OCI-LY7 (cell line): ENCODE data around the gene BCL11A. TPM values are rescaled to one million over a fixed set of nuclear protein-coding genes. Genes with fewer than 3 reads are reported as not detected.

ENCODE experiments used
- BruUV-seq: library from RNA; stranded (reverse); fragments of 400-500 nt; replicated peaks from 2 replicates; lab custom pipeline; 2021; lab: Mats Ljungman, UMichigan
- CTCF ChIA-PET: fragments of 300-600 bp; sonication (Branson Sonifier 250); formaldehyde crosslinking; loops from one replicate; lab custom pipeline; 2022; ENCODE audit warnings: antibody characterized with exemption; ENCODE audit not compliant: unreplicated experiment; lab: Charles Lee
- POLR2A ChIA-PET: fragments of 300-600 bp; sonication (Branson Sonifier 250); formaldehyde crosslinking; loops from one replicate; lab custom pipeline; 2022; ENCODE audit warnings: antibody characterized with exemption; lab: Charles Lee
- DNase-seq: peaks from one replicate; pipeline ENCODE4 v3.0.0-alpha.2; 2015; ENCODE audit warnings: low spot score
- H2AFZ ChIP-seq: fragments of 200-600 bp; sonication (generic), shearing (Covaris generic); 2 replicates; pipeline ENCODE4 v1.6.1; 2014; ENCODE audit warnings: mild to moderate bottlenecking, antibody characterized with exemption, low read length, moderate library complexity
- H3K27ac ChIP-seq: fragments of 200-600 bp; sonication (generic); 2 replicates; pipeline ENCODE4 v1.5.1; 2014; ENCODE audit warnings: mixed run types, low read depth, mild to moderate bottlenecking, moderate library complexity, low read length, inconsistent platforms; ENCODE audit not compliant: poor library complexity, severe bottlenecking
- H3K36me3 ChIP-seq: fragments of 200-600 bp; sonication (generic); 2 replicates; pipeline ENCODE4 v1.6.1; 2014; ENCODE audit warnings: mild to moderate bottlenecking, antibody characterized with exemption, low read length, moderate library complexity, mixed read lengths; ENCODE audit not compliant: insufficient read depth
- H3K4me1 ChIP-seq: fragments of 200-600 bp; sonication (generic); 2 replicates; pipeline ENCODE4 v1.5.1; 2014; ENCODE audit warnings: mild to moderate bottlenecking, low read length; ENCODE audit not compliant: insufficient read depth, poor library complexity, severe bottlenecking
- H3K4me2 ChIP-seq: fragments of 200-600 bp; sonication (generic); 2 replicates; pipeline ENCODE4 v1.6.1; 2014; ENCODE audit warnings: mild to moderate bottlenecking, low read length
- H3K4me3 ChIP-seq: fragments of 200-600 bp; sonication (generic); 2 replicates; pipeline ENCODE4 v1.5.1; 2014; ENCODE audit warnings: mild to moderate bottlenecking, low read depth, low read length; ENCODE audit not compliant: poor library complexity, severe bottlenecking
- H3K79me2 ChIP-seq: fragments of 200-600 bp; sonication (generic); 2 replicates; pipeline ENCODE4 v1.6.1; 2016; ENCODE audit warnings: low read depth, mild to moderate bottlenecking, low read length, moderate library complexity, mixed read lengths; ENCODE audit not compliant: insufficient read depth
- H3K9me2 ChIP-seq: fragments of 200-600 bp; sonication (generic); 2 replicates; pipeline ENCODE4 v1.6.1; 2016; ENCODE audit warnings: mild to moderate bottlenecking, low read length, mixed read lengths; ENCODE audit not compliant: insufficient read depth
- H3K9me3 ChIP-seq: fragments of 200-600 bp; sonication (generic); 2 replicates; pipeline ENCODE4 v1.6.1; 2014; ENCODE audit warnings: mild to moderate bottlenecking, mixed run types, low read length, mixed read lengths
- H4K20me1 ChIP-seq: fragments of 200-600 bp; sonication (generic); 2 replicates; pipeline ENCODE4 v1.6.1; 2014; ENCODE audit warnings: mild to moderate bottlenecking, antibody characterized with exemption, low read length, moderate library complexity, mixed read lengths; ENCODE audit not compliant: insufficient read depth
- CTCF ChIP-seq: fragments of 200-600 bp; sonication (generic); conservative IDR thresholded peaks from 2 replicates; pipeline ENCODE4 v1.5.1; 2014; ENCODE audit warnings: mild to moderate bottlenecking, antibody characterized with exemption, low read length, moderate library complexity, mixed read lengths
- EZH2phosphoT487 ChIP-seq: fragments of 200-600 bp; sonication (generic); IDR thresholded peaks from 2 replicates; pipeline ENCODE4 v1.6.1; 2018; ENCODE audit warnings: low read depth, borderline replicate concordance, mild to moderate bottlenecking, mixed run types, antibody characterized with exemption, low read length, moderate library complexity, mixed read lengths
- intact Hi-C: fragments of 100-400 bp; cut with micrococcal nuclease; formaldehyde crosslinking; loops from one replicate; pipeline ENCODE4 v1.10.0; 2022; ENCODE audit not compliant: unreplicated experiment
- total RNA-seq, 2 experiments: library from RNA; depleted of rRNA in 1 of 2; stranded (reverse); fragments of >200 nt in 1 of 2; shearing (Covaris generic) in 1 of 2; gene quantifications; 2 replicates each; pipeline ENCODE4 v1.2.3, GENCODE V29; 2014 to 2022

The BCL11A gene
- total RNA-seq, 2 experiments from 2014 or later: 64.3 to 167 TPM

GRCh38 chr2:60505240-60505879 lies 48.1 kb downstream of the BCL11A start:
- H3K4me3 ChIP-seq: no peak overlapping the region
- ChIA-PET CTCF (no interaction called here), POLR2A (interaction anchor here (0.6 to 1.8 kb wide), 5 partner anchors 8 to 148 kb away, joined by 3 to 10 read pairs (median 3); no protein-coding TSS in a partner anchor)
- intact Hi-C loops: no loop called here
- TF ChIP-seq CTCF: no peak
- no peak for TF ChIP-seq EZH2phosphoT487
- H3K36me3 ChIP-seq: peaks cover 93% of the 10 kb centered on the region
- peaks cover 31% of the 10 kb centered on the region for H3K4me1 ChIP-seq
- DNase-seq: no peak
- no peak overlapping the region for H3K27ac ChIP-seq
- no peak overlapping the region for H3K4me2 ChIP-seq
- no peak overlapping the region for H2AFZ ChIP-seq
- H4K20me1 ChIP-seq: peaks cover 24% of the 10 kb centered on the region; the same call in 1 of the 2 replicates
- BruUV-seq: no TSS peak
- H3K9me3 ChIP-seq: no peaks in the 10 kb centered on the region
- H3K79me2 ChIP-seq: peaks cover 95% of the 10 kb centered on the region
- no peaks in the 10 kb centered on the region for H3K9me2 ChIP-seq

GRCh38 chr2:60504049-60504448 lies 49.4 kb downstream of the BCL11A start:
- no peak for DNase-seq
- Histone ChIP-seq H2AFZ (no peak overlapping the region), H3K79me2 (peaks cover 82% of the 10 kb centered on the region), H3K9me2 (no peaks in the 10 kb centered on the region), H3K4me1 (peaks cover 39% of the 10 kb centered on the region), H3K4me2 (no peak overlapping the region), H3K9me3 (no peaks in the 10 kb centered on the region), H3K27ac (no peak overlapping the region), H3K36me3 (peaks cover 92% of the 10 kb centered on the region), H3K4me3 (no peak overlapping the region), H4K20me1 (peaks cover 22% of the 10 kb centered on the region; the same call in 1 of the 2 replicates)
- peak; percentile 34; the same call in 1 of the 2 replicates for TF ChIP-seq CTCF
- TF ChIP-seq EZH2phosphoT487: no peak
- ChIA-PET POLR2A (interaction anchor here (0.8 to 1.5 kb wide), 2 partner anchors 10 to 64 kb away, joined by 3 to 4 read pairs; no protein-coding TSS in a partner anchor), CTCF (no interaction called here)
- BruUV-seq: no TSS peak
- intact Hi-C loops: no loop called here

GRCh38 chr2:60502144-60502543 lies 51.3 kb downstream of the BCL11A start:
- Histone ChIP-seq H3K4me1 (peaks cover 29% of the 10 kb centered on the region), H2AFZ (no peak overlapping the region), H3K27ac (no peak overlapping the region), H3K9me3 (no peaks in the 10 kb centered on the region), H4K20me1 (peaks cover 15% of the 10 kb centered on the region; the same call in 1 of the 2 replicates), H3K4me2 (no peak overlapping the region), H3K79me2 (peaks cover 74% of the 10 kb centered on the region), H3K4me3 (no peak overlapping the region), H3K36me3 (peaks cover 94% of the 10 kb centered on the region), H3K9me2 (no peaks in the 10 kb centered on the region)
- ChIA-PET CTCF (interaction anchor here (0.9 kb wide), 1 partner anchor 14 kb away, joined by 3 read pairs; no protein-coding TSS in a partner anchor), POLR2A (interaction anchor here (0.7 to 1.0 kb wide), 4 partner anchors 15 to 131 kb away, joined by 3 read pairs; no protein-coding TSS in a partner anchor)
- no peak for TF ChIP-seq CTCF
- TF ChIP-seq EZH2phosphoT487: no peak
- no TSS peak for BruUV-seq
- intact Hi-C loops: no loop called here
- no peak for DNase-seq
